CD4-positive, alpha-beta T cell treated with Interleukin-4 for 4 hours (primary cell): ENCODE data around the gene ARMH4.
"Not testable (repeated sequence)": the region's sequence is repeated elsewhere in the genome, so short reads cannot be mapped to it uniquely, and the experiment has no call there.

ENCODE experiments used
- DNase-seq: peaks from one replicate; pipeline ENCODE4 v3.0.0-alpha.2; 2020

Gene ARMH4

GRCh38 chr14:58141893-58142292, 10.1 kb downstream of the ARMH4 start:
- DNase-seq = no peak

- DNase-seq = no peak
These were observed 13.1 kb downstream of the ARMH4 start for GRCh38 chr14:58138714-58139482.

- no peak for DNase-seq
These were observed 13.8 kb downstream of the ARMH4 start for GRCh38 chr14:58138031-58138713.

DNA sequence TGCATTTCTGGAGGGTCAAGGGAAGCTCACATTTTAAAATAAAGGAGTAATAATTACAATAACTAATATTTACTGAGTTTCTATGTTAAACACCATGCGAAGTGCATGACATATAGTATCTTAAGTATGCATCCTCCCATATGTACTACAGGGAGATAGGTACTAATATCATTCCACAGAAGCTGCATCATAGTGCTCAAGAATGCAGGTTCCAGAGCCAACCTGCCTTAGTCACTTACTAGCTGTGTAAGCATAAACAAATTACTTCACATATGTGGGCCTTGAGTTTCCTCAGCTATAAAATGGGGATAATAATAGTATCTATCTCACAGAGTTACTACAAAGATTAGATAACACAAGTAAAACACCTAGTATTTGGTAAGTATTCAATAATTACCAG, 18.3 kb downstream of the ARMH4 start:
- DNase-seq = no peak

- no peak for DNase-seq
These were observed 20.6 kb downstream of the ARMH4 start for GRCh38 chr14:58131386-58131785.

DNA sequence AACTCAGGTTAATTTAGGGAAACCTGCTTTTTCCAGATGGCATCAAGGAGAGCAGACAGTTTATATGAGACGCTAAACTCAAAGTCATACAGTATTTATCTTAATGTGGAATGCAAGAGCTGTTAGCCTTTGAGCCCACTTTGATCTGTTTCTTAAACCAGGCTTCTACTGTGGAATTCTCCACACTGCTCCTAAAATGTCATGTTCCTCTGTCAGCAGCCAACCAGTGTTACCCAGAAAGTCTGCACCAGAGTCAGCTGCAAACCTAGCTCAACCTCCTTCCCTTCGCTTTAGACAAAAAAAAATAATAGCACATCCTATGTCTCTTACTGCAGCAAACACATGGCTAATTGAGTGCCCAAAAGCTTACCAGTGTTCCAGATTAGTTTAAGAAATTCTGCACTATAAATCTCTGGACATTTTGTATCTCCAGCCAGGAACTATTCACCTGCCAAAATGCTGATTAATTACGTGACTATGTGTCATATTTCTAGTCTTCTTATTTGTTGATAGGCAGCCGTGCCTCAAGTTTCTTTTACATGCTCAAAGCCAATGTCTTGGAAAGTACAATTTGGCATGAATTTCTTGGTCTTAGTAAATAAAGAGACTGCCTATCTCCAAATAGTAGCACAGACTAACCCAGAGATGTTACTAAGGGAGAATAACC, 21.8 kb downstream of the ARMH4 start:
- no peak for DNase-seq

GRCh38 chr14:58129208-58129607, 22.8 kb downstream of the ARMH4 start:
- DNase-seq = no peak

GRCh38 chr14:58128416-58128815, 23.6 kb downstream of the ARMH4 start:
- DNase-seq = no peak

- DNase-seq = not testable (repeated sequence)
These were observed 29.5 kb downstream of the ARMH4 start for GRCh38 chr14:58122546-58122945.

DNA sequence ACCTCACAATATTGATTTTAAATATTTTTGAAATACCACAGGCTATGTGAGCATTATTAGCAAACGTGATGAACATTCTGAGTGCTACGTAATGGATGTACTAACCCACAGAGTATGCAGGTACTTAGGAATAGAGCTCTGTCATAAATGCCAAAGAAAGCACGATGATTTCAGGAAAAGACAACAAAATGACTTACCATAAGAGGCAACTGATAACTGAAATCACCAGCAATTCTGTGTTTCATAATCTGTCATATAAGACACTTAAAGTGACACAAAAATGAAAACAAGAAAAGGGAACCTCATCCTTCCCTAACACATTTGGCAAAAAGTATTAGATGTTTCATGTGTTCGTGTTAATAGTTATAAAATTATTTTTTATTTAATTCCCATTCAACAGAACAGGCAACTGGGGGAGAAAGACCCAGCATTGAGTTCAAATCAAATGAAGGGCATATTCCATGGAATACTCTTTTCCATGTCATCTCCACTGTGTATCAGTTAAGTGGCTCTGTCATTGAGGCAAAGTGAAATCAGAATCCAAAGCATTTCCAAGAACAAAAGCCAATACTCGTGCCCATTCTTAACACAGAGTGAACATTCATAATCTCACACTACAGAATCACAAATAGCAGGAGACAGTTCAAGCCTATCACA, 30.4 kb downstream of the ARMH4 start:
- DNase-seq = no peak

- no peak for DNase-seq
These were observed 32.6 kb downstream of the ARMH4 start for GRCh38 chr14:58119381-58119780.

GRCh38 chr14:58118097-58118815, 33.8 kb downstream of the ARMH4 start:
- DNase-seq = no peak

- DNase-seq = no peak
These were observed 42.3 kb downstream of the ARMH4 start for GRCh38 chr14:58109744-58110143.

GRCh38 chr14:58108717-58109116, 43.3 kb downstream of the ARMH4 start:
- no peak for DNase-seq

DNA sequence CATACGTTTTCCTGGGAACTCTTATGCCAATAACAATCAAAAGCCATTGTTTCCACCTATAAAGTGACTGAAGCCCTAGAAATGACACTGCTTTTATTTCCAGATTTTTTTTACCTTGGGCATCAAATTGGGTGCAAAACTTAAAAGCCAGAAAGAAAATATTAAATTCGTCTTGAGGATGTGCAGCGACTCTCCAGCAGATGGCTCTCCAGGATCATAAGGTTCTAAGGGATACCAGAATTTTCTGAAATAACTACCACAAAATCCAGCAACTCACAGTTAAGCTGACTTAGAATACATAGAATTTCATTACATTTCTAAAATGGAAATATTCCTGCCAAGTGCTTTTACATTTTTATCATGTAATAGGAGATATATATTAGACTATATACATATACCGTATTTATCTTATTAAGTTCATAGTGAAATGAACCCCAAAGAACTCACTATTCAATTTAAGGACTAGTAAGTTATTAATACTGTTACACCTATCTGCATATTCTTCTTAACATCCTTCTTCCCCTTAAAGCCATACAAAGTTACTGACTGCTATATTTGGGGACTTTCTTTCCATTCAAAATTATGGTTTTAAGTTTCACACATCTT, 44.0 kb downstream of the ARMH4 start:
- DNase-seq = peak; percentile 23

DNA sequence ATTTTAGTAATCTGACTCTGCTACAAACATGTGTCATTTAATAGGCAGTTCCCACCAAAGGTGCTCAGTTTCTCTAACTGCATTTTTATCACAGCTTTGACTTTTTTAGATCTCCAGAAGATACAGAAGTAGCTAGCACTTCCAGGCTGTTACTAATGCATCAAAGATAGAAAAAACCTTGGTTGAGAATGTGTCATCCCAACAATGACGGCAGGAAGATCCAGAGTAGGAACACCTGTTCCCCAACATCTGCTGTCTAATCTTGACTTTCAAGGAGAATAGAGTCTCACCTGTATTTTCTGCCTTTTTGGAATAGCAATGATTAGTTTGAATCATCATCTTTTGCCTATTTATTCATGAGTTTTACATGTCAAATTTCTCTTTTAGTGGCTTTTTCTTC, 45.0 kb downstream of the ARMH4 start:
- no peak for DNase-seq

DNA sequence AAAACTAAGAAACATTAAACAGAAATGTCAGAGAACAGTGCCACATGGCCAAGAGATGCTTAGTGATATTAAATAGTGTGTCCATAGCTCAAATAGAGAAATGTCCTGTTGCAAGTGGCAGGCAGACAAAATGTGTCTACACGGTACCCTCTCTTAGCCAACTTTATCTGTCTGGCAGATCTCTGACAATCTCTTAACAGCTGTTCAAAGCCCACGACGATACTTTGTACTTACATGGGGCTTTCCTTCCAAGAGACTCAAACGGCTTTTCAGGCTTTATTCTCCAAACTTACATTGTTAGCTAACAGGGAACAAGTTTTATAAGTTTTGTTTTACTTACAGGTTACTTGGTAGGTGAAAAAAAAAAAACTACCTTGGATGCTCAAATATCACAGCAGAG, 45.6 kb downstream of the ARMH4 start:
- DNase-seq = no peak

DNA sequence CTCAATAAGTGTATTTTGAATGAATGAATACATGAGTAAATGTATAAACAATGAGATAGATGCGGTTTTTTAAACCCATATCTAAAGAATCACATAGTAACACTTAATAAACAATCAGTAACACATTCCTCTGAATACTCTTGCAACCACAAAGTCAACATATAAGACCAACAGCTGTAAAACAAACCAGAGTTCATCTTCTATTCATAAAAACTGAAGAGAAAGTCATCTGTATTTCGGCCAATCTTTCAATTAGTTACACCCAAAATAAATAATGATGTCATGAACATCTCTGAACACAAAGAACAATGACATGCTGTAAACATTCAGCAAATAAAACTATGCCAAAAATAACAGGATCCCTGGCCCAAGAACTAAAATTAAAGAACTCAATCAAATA, 47.2 kb downstream of the ARMH4 start:
- no peak for DNase-seq

- DNase-seq = no peak
These were observed 51.2 kb downstream of the ARMH4 start for GRCh38 chr14:58100735-58101368.

DNA sequence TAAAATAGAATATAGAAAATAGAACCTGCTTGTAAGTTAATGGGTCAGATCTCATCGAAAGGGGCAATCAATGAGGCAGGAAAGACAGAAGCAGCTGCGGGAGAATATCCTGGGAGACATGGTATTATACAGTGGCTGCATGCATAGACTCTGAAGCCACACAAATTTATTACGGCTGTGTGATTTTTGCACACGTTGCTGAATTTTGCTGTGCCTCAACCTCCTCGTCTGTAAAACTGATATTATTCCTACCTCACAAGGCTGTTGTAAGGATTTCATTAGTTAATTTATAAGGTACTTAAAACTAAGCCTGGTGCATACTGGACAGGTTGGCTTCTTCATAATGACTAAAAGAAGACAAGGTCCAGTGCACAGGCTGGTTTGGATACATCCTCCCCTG, 52.3 kb downstream of the ARMH4 start:
- DNase-seq = no peak

DNA sequence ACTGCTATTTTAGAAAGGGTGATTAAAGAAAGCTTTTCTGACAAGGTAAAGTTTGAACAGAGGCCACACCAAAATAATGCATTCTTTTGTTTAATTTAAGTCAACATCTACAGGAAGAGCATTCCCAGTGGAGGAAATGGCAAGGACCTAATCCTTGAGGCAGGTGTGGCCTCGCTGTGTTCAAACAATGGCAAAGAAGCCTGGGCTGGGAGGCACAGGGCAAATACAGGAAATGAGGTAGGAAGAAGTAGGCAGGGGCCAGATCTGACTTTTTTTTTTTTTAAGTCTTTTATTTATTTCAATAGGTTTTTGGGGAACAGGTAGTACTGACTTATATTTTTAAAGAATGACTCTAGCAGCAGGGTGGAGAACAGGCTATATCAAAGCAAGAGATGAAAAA, 53.5 kb downstream of the ARMH4 start:
- no peak for DNase-seq

DNA sequence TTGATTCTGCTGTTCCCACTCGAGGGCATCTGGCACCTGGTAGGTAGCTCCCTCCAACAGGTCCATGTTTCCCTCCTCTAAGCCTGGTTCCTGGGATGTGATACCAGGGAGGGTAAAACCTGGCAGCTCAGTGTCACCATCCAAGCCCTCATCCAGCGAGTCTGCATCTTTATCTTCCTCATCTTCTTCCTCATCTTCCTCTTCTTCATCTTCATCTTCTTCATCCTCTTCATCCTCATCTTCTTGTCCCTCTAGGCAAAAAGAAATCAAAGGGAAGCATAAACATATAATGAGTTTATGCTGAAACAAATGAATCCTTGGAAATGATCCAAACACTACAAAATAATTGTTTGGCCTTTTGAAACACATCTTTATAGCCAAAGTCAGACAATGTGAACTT, 55.3 kb downstream of the ARMH4 start:
- no peak for DNase-seq
